Measurements from ENCODE around the gene FASTK.
"Not testable (repeated sequence)": the region's sequence is repeated elsewhere in the genome, so short reads cannot be mapped to it uniquely, and the experiment has no call there.

The FASTK gene

GRCh38 chr7:151028131-151028947 is 52.3 kb downstream of the FASTK start, which contains the start of gene ABCB8:
ABCB8 (plus strand) TSS chr7:151028450; CDS start chr7:151028516, 66 bp downstream.
- Mint-ChIP-seq H3K4me3 (peak within 1 kb of the TSS; percentile 93 to 95 (median 94)), H3K9me3 (no peaks in the 10 kb centered on the region), H3K27me3 (ENCODE audit: low read depth) (peaks cover 9% of the 10 kb centered on the region), H3K36me3 (ENCODE audit: low read depth) (peaks cover 6% of the 10 kb centered on the region), H3K4me1 (peaks cover 15% of the 10 kb centered on the region), H3K27ac (peak within 1 kb of the TSS; percentile 69 to 94 (median 93))
- TF ChIP-seq CTCF (IDR thresholded peaks at IDR 0.05; ENCODE audit: unreplicated experiment in 3 of 3): peak; percentile 35 to 58 (median 40)

- H3K27me3 Mint-ChIP-seq (ENCODE audit: low read depth): peaks cover 15% of the 10 kb centered on the region
- H3K27ac Mint-ChIP-seq: peak overlapping the region; percentile 69 to 94 (median 93)
- H3K4me1 Mint-ChIP-seq: peaks cover 15% of the 10 kb centered on the region
- H3K36me3 Mint-ChIP-seq (ENCODE audit: low read depth); H3K9me3 Mint-ChIP-seq: not testable (repeated sequence)
- H3K4me3 Mint-ChIP-seq: peak overlapping the region; percentile 93 to 95 (median 94)
Measured at GRCh38 chr7:151027728-151028130, 52.9 kb downstream of the FASTK start.

GRCh38 chr7:151026771-151027727 is 53.6 kb downstream of the FASTK start:
- H3K27ac Mint-ChIP-seq: peak overlapping the region in 1 of 3 experiments; percentile 94
- peaks cover 15% of the 10 kb centered on the region for H3K4me1 Mint-ChIP-seq
- H3K4me3 Mint-ChIP-seq: peak overlapping the region; percentile 93 to 95 (median 94)
- H3K36me3 Mint-ChIP-seq (ENCODE audit: low read depth); H3K9me3 Mint-ChIP-seq: not testable (repeated sequence)
- H3K27me3 Mint-ChIP-seq (ENCODE audit: low read depth): peaks cover 15% of the 10 kb centered on the region

All from nephron (organoid).